Uterus (tissue), 2 donors: ENCODE results near the gene KNSTRN.

ENCODE experiments used
- POLR2A ChIP-seq, 2 donors: fragments of 450-650 bp; IDR thresholded peaks; one replicate each; pipeline ENCODE4 v1.6.1; 2016; ENCODE audit warnings: antibody characterized with exemption in 2 of 2, mild to moderate bottlenecking in 1 of 2, moderate library complexity in 1 of 2
- TF ChIP-seq, protein P1 (sequence below), 4 experiments: fragments of 200-600 bp in 2 of 4; fragments of 450-650 bp in 2 of 4; sonication (generic) in 2 of 4; IDR thresholded peaks; one replicate each; pipeline ENCODE4 v1.5.1; 2016 to 2019; ENCODE audit warnings: antibody characterized with exemption in 4 of 4, mild to moderate bottlenecking in 2 of 4, moderate library complexity in 1 of 4

DNA sequence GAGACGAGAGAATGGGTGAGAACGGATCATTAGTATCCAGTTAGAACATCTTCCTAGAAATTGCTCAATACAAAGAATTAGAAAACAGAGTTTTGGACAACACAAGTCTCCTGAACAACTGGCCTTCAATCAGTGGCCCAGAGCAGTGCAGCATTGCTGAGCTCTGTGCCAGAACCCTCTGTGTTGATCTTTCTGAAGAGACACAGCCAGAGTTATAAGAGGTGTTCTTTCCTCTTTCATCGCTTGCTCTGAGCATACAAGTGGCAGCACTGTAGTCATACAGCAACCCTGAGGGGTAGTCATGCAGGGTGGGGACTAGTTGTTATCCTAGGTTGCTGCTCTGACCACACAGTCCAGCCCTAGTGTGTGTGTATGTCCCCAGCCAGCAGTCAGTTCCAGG lies 4.0 kb downstream of the KNSTRN start:
- TF ChIP-seq, protein P1, sequence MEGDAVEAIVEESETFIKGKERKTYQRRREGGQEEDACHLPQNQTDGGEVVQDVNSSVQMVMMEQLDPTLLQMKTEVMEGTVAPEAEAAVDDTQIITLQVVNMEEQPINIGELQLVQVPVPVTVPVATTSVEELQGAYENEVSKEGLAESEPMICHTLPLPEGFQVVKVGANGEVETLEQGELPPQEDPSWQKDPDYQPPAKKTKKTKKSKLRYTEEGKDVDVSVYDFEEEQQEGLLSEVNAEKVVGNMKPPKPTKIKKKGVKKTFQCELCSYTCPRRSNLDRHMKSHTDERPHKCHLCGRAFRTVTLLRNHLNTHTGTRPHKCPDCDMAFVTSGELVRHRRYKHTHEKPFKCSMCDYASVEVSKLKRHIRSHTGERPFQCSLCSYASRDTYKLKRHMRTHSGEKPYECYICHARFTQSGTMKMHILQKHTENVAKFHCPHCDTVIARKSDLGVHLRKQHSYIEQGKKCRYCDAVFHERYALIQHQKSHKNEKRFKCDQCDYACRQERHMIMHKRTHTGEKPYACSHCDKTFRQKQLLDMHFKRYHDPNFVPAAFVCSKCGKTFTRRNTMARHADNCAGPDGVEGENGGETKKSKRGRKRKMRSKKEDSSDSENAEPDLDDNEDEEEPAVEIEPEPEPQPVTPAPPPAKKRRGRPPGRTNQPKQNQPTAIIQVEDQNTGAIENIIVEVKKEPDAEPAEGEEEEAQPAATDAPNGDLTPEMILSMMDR (IDR thresholded peaks at IDR 0.05) = no peak
- TF ChIP-seq POLR2A (IDR thresholded peaks at IDR 0.05) = no peak
